Prostate gland (tissue), 2 donors: ENCODE results near the gene RNF215. TPM values are rescaled to one million over a fixed set of nuclear protein-coding genes. Genes with fewer than 3 reads are reported as not detected.

Experiments
- DNase-seq: peaks from one replicate; pipeline ENCODE4 v3.0.0-alpha.2; 2019; ENCODE audit warnings: low spot score
- H3K27ac ChIP-seq, 2 donors: fragments of 200-600 bp; sonication (generic); 2 replicates each; pipeline ENCODE4 v1.5.1; 2017 to 2019
- H3K27me3 ChIP-seq: fragments of 200-600 bp; sonication (generic); replicated peaks from 2 replicates; pipeline ENCODE4 v1.5.1; 2019; ENCODE audit not compliant: insufficient read depth
- H3K36me3 ChIP-seq, 2 donors: fragments of 200-600 bp; sonication (generic); 1 replicate in 1 of 2; 2 replicates in 1 of 2; pipeline versions ENCODE4 v1.5.1 to v1.8.1; 2017 to 2019
- H3K4me1 ChIP-seq: fragments of 200-600 bp; sonication (generic); replicated peaks from 2 replicates; pipeline ENCODE4 v1.5.1; 2019
- H3K4me3 ChIP-seq, 2 donors: fragments of 200-600 bp; sonication (generic); 2 replicates each; pipeline ENCODE4 v1.5.1; 2017 to 2019
- H3K9me3 ChIP-seq: fragments of 200-600 bp; sonication (generic); 2 replicates; pipeline ENCODE4 v1.5.1; 2017
- CTCF ChIP-seq, 4 experiments: fragments of 200-600 bp in 2 of 4; fragments of 450-650 bp in 2 of 4; sonication (generic) in 2 of 4; IDR thresholded peaks; 1 replicate in 3 of 4; 2 replicates in 1 of 4; pipeline ENCODE4 v1.5.1; 2016 to 2019; ENCODE audit warnings: antibody characterized with exemption in 4 of 4, mild to moderate bottlenecking in 2 of 4, moderate library complexity in 2 of 4
- POLR2A ChIP-seq: fragments of 450-650 bp; IDR thresholded peaks from one replicate; pipeline ENCODE4 v1.6.1; 2016; ENCODE audit warnings: antibody characterized with exemption, mild to moderate bottlenecking
- POLR2AphosphoS5 ChIP-seq: sonication (generic); formaldehyde crosslinking; IDR thresholded peaks from one replicate; pipeline ENCODE4 v1.6.1; 2017; ENCODE audit warnings: antibody characterized with exemption
- whole genome bisulfite sequencing: methylation state at CpG from one replicate; pipeline ENCODE4 v1.1.5; 2018; 5-methylcytosine and 5-hydroxymethylcytosine counted together
- intact Hi-C: fragments of 100-400 bp; cut with DNase I; formaldehyde crosslinking; loops from one replicate; pipeline ENCODE4 v1.14.2; 2022
- small RNA-seq, 2 donors: library from RNA; depleted of rRNA; stranded (forward); fragments of <200 nt; gene quantifications; one replicate each; pipeline ENCODE3, GENCODE V24; 2016
- total RNA-seq, 2 donors: library from RNA; depleted of rRNA; stranded (reverse); fragments of >200 nt; gene quantifications; one replicate each; pipeline ENCODE4 v1.1.0, GENCODE V29; 2016

Gene RNF215
- total RNA-seq, 2 donors from 2014 or later: 18.1 to 20.0 TPM

- no peaks in the 10 kb centered on the region for H3K9me3 ChIP-seq
- 84% methylated on average over 5 of the region's 5 CpGs for WGBS
- no peaks in the 10 kb centered on the region for H3K27me3 ChIP-seq
- peaks cover 21 to 39% of the 10 kb centered on the region in 2 donors for H3K36me3 ChIP-seq
- DNase-seq: no peak
- H3K27ac ChIP-seq: no peak overlapping the region
- TF ChIP-seq POLR2A (no peak), POLR2AphosphoS5 (no peak), CTCF (IDR thresholded peaks at IDR 0.05) (no peak)
- no peak overlapping the region for H3K4me3 ChIP-seq
- intact Hi-C loops: no loop called here
- no peaks in the 10 kb centered on the region for H3K4me1 ChIP-seq
Observed at GRCh38 chr22:30332551-30332950, 54.7 kb downstream of the RNF215 start.

Small RNA genes within 50 kb of the gene (small RNA-seq; reads per million reads assigned to genes)
- gene AC004832.3 (0 reads per million in 2 donors), gene RNU6-564P (0 reads per million in 2 donors)

Other genes with a start within 250 kb of the RNF215 start
- gene LIF, start 140.7 kb downstream of the RNF215 start, total RNA-seq: under 1 TPM; 0.40 to 0.59 TPM
- 1 to 10 TPM in 1 of 2 donors, not detected in 1; 2.5 TPM for gene OSM, start 120.6 kb downstream of the RNF215 start, total RNA-seq
- 10 to 100 TPM; 27.2 to 33.2 TPM for gene CASTOR1, start 97.9 kb downstream of the RNF215 start, total RNA-seq
- gene TBC1D10A, start 60.5 kb downstream of the RNF215 start, total RNA-seq: 10 to 100 TPM; 46.1 to 51.2 TPM
- gene SF3A1, start 30.5 kb downstream of the RNF215 start, total RNA-seq: 100 to 1,000 TPM; 108 to 134 TPM
- gene CCDC157, start 30.4 kb downstream of the RNF215 start, total RNA-seq: 10 to 100 TPM in 1 of 2 donors, 1 to 10 TPM in 1; 3.5 to 28.6 TPM
- gene SEC14L2, start 9.6 kb upstream of the RNF215 start, total RNA-seq: 10 to 100 TPM; 16.8 to 31.1 TPM
- 10 to 100 TPM; 14.1 to 28.1 TPM for gene MTFP1, start 38.4 kb upstream of the RNF215 start, total RNA-seq
- not detected for gene SEC14L3, start 84.6 kb upstream of the RNF215 start, total RNA-seq
- 10 to 100 TPM in 1 of 2 donors, not detected in 1; 16.9 TPM for gene SEC14L4, start 118.3 kb upstream of the RNF215 start, total RNA-seq
- gene SEC14L6, start 159.3 kb upstream of the RNF215 start, total RNA-seq: 10 to 100 TPM in 1 of 2 donors, under 1 TPM in 1; 0.23 to 22.9 TPM
- gene GAL3ST1, start 187.3 kb upstream of the RNF215 start, total RNA-seq: 1 to 10 TPM; 1.1 to 9.7 TPM
- 10 to 100 TPM; 41.1 to 79.5 TPM for gene PES1, start 204.5 kb upstream of the RNF215 start, total RNA-seq
- gene TCN2, start 219.8 kb upstream of the RNF215 start, total RNA-seq: 10 to 100 TPM; 16.7 to 40.7 TPM
- 10 to 100 TPM in 1 of 2 donors, 1 to 10 TPM in 1; 4.6 to 10.5 TPM for gene SLC35E4, start 248.4 kb upstream of the RNF215 start, total RNA-seq